ENCODE results near the gene HINT3. TPM values are rescaled to one million over a fixed set of nuclear protein-coding genes. Genes with fewer than 3 reads are reported as not detected.
A peak's percentile ranks its signal among the peaks of the same experiment; 100 is the strongest.

HINT3 gene
- total and polyA plus RNA-seq, 2 of the 13 experiments (the other 11 are each of a cell fraction or from before 2014, with no cell fraction given): 3.1 to 22.8 TPM

GRCh38 chr6:125986301-125987025, 29.9 kb downstream of the HINT3 start, which contains the start of gene TRMT11 (continued):
- peak; percentile 73 for TF ChIP-seq ZNF644 (CRISPR knock-in tag; IDR thresholded peaks at IDR 0.05; ENCODE audit: low read depth)
- TF ChIP-seq ESRRA (CRISPR knock-in tag; IDR thresholded peaks at IDR 0.05; ENCODE audit: low read depth): no peak
- TF ChIP-seq E2F1 (CRISPR knock-in tag; IDR thresholded peaks at IDR 0.05): peak; percentile 87
- no peak for TF ChIP-seq ZNF383 (CRISPR knock-in tag; IDR thresholded peaks at IDR 0.05; ENCODE audit: borderline replicate concordance)
- TF ChIP-seq KLF11 (CRISPR knock-in tag; IDR thresholded peaks at IDR 0.05): peak; percentile 61; the same call in 1 of the 2 replicates
- TF ChIP-seq ZNF7 (CRISPR knock-in tag; IDR thresholded peaks at IDR 0.05): no peak
- TF ChIP-seq SRSF4 (IDR thresholded peaks at IDR 0.05; ENCODE audit: low read depth, low read length, poor library complexity, severe bottlenecking): no peak
- peak; percentile 96 for TF ChIP-seq ELF3 (CRISPR knock-in tag; IDR thresholded peaks at IDR 0.05)
- TF ChIP-seq TMF1 (CRISPR knock-in tag; IDR thresholded peaks at IDR 0.05; ENCODE audit: low read depth): peak; percentile 65; the same call in 1 of the 2 replicates
- no peak for TF ChIP-seq SP1 (IDR thresholded peaks at IDR 0.05)
- TF ChIP-seq SP1 (CRISPR knock-in tag; IDR thresholded peaks at IDR 0.05): peak; percentile 75; the same call in 1 of the 2 replicates
- peak; percentile 82; the same call in 1 of the 2 replicates for TF ChIP-seq ZNF788 (CRISPR knock-in tag; IDR thresholded peaks at IDR 0.05; ENCODE audit: borderline replicate concordance)
- TF ChIP-seq SMAD3 (CRISPR knock-in tag; IDR thresholded peaks at IDR 0.05): peak; percentile 56; the same call in 1 of the 2 replicates
- peak; percentile 68; the same call in 1 of the 2 replicates for TF ChIP-seq NFRKB (IDR thresholded peaks at IDR 0.05)
- peak; percentile 87 for TF ChIP-seq ZGPAT (CRISPR knock-in tag; IDR thresholded peaks at IDR 0.05)
- peak; percentile 64; the same call in 1 of the 2 replicates for TF ChIP-seq ZBTB42 (CRISPR knock-in tag; IDR thresholded peaks at IDR 0.05)
- 0 out of 2 replicates have a peak, but pooled peaks have one; percentile 13 for TF ChIP-seq MTF1 (CRISPR knock-in tag; IDR thresholded peaks at IDR 0.05)
- no peak for TF ChIP-seq SMYD3 (CRISPR knock-in tag; IDR thresholded peaks at IDR 0.05)
- peak; percentile 52 for TF ChIP-seq ZNF761 (CRISPR knock-in tag; conservative IDR thresholded peaks at IDR 0.05)
- peak; percentile 97 for TF ChIP-seq ZNF883 (CRISPR knock-in tag; IDR thresholded peaks at IDR 0.05; ENCODE audit: not compliant biosample characterization)
- peak; percentile 77; the same call in 1 of the 2 replicates for TF ChIP-seq GLI4 (CRISPR knock-in tag; IDR thresholded peaks at IDR 0.05; ENCODE audit: borderline replicate concordance)
- TF ChIP-seq NFIC (IDR thresholded peaks at IDR 0.05; ENCODE audit: low read length): peak; percentile 41; the same call in 1 of the 2 replicates
- TF ChIP-seq SP5 (CRISPR knock-in tag; IDR thresholded peaks at IDR 0.05; ENCODE audit: borderline replicate concordance, low read depth): peak; percentile 69; the same call in 1 of the 2 replicates
